Bladder microvascular endothelial cell (primary cell): ENCODE data around the gene CCDC83. TPM values are rescaled to one million over a fixed set of nuclear protein-coding genes. Genes with fewer than 3 reads are reported as not detected.

ENCODE experiments used
- total RNA-seq: library from RNA; depleted of rRNA; stranded (reverse); fragments of >200 nt; gene quantifications from 2 replicates; pipeline ENCODE4 v1.2.3, GENCODE V29; 2014

The CCDC83 gene
- total RNA-seq: not detected in 2 replicates

DNA sequence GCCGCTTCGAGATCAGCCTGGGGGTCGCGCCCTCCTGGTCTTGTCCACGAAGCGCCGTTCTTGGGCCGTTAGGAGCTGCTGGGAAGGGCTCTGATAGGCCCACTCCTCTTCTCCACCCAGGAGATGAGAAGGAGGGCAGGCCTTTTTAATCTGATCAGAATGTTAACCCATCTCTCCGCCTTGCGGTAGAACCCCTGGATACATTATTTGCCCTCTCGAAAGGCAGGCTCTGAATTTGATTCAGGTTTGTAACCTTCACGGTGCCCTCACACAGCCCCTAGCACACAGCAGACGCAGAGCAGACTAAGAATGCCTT, at the start of gene CCDC83:
Gene CCDC83, plus strand, starts transcription at position 43 of the 316 bp plus-strand sequence. CDS start 9,741 bp downstream, outside the sequence.

GRCh38 chr11:85810871-85811611, 44.1 kb upstream of the CCDC83 start, which contains the start of gene SYTL2:
Gene SYTL2 (minus strand): TSS chr11:85811141. CDS start chr11:85757725, 53,416 bp downstream.

Other genes with a start within 250 kb of the CCDC83 start
- 0.49 and 0.76 TPM in 2 replicates for gene DLG2, start 228.0 kb upstream of the CCDC83 start, total RNA-seq
- gene TMEM126B, start 226.8 kb upstream of the CCDC83 start, total RNA-seq: 37.6 and 47.2 TPM in 2 replicates
- 29.6 and 32.2 TPM in 2 replicates for gene TMEM126A, start 207.4 kb upstream of the CCDC83 start, total RNA-seq
- 26.9 and 40.5 TPM in 2 replicates for gene CREBZF, start 190.3 kb upstream of the CCDC83 start, total RNA-seq
- gene CCDC89, start 169.2 kb upstream of the CCDC83 start, total RNA-seq: 0.13 and 0.32 TPM in 2 replicates
- 0.49 and 6.0 TPM in 2 replicates for gene SYTL2, start 44.2 kb upstream of the CCDC83 start, total RNA-seq
- gene PICALM, start 213.7 kb downstream of the CCDC83 start, total RNA-seq: 176 and 353 TPM in 2 replicates